ENCODE measurements around the gene PROS1. TPM values are rescaled to one million over a fixed set of nuclear protein-coding genes. Genes with fewer than 3 reads are reported as not detected.
"Not testable (repeated sequence)": the region's sequence is repeated elsewhere in the genome, so short reads cannot be mapped to it uniquely, and the experiment has no call there.

The PROS1 gene
- total RNA-seq, 2 experiments from 2014 or later: 0.20 TPM; not detected in 1

DNA sequence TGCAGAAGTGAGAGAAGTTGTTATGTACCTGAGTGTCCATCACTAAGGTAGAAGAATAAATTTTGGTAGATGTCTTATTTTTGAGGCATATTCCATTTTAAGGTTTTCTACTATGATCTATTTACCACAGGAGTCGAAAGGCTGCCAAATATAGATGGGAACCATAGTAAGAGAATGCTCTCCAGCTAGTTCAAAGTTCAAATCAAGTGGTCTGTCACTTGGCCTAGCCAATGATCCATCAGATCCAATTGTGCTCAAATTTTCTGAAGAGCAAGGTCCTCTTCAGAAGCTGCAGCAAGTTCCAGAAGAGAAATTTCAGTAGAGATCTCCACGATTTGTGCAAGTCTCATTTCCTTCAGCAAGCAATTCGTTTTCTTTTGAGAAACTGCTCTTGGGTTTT is 10.9 kb downstream of the PROS1 start:
- no peaks in the 10 kb centered on the region for H3K9me3 Mint-ChIP-seq
- ATAC-seq: no peak
- POLR2A ChIA-PET: interaction anchor here (0.6 kb wide), 1 partner anchor 653 kb away, joined by 3 read pairs; no protein-coding TSS in a partner anchor
- H3K27me3 Mint-ChIP-seq: peaks cover 7% of the 10 kb centered on the region
- intact Hi-C loops (cut with micrococcal nuclease): no loop called here
- H3K4me3 Mint-ChIP-seq: no peak overlapping the region
- DNase-seq: no peak
- no peaks in the 10 kb centered on the region for H3K36me3 Mint-ChIP-seq (ENCODE audit: low read depth)
- TF ChIP-seq, protein P1, sequence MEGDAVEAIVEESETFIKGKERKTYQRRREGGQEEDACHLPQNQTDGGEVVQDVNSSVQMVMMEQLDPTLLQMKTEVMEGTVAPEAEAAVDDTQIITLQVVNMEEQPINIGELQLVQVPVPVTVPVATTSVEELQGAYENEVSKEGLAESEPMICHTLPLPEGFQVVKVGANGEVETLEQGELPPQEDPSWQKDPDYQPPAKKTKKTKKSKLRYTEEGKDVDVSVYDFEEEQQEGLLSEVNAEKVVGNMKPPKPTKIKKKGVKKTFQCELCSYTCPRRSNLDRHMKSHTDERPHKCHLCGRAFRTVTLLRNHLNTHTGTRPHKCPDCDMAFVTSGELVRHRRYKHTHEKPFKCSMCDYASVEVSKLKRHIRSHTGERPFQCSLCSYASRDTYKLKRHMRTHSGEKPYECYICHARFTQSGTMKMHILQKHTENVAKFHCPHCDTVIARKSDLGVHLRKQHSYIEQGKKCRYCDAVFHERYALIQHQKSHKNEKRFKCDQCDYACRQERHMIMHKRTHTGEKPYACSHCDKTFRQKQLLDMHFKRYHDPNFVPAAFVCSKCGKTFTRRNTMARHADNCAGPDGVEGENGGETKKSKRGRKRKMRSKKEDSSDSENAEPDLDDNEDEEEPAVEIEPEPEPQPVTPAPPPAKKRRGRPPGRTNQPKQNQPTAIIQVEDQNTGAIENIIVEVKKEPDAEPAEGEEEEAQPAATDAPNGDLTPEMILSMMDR (IDR thresholded peaks at IDR 0.05): no peak
- CTCF ChIA-PET: interaction anchor here (0.8 kb wide), 1 partner anchor 9 kb away, joined by 3 read pairs; no protein-coding TSS in a partner anchor
- H3K27ac Mint-ChIP-seq: no peak overlapping the region
- H3K4me1 Mint-ChIP-seq (ENCODE audit: low read depth): no peaks in the 10 kb centered on the region

DNA sequence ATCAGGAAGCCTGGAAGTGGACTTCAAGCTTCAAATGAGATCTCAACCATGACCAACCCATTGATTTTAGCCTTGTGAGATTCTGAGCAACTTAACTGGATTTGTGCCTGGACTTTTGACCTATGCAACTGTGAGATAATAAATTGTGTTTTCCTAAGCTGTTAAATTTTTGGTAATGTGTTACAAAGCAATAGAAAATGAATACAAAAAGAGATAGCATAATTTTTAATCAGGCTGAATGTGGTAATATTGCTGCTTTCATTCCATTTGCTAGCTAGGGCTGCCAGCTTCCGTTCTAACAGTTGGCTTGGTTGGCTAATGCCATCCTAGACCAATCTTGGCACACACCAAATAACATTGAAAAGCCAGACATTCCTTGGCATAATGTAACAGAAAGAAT is 12.2 kb downstream of the PROS1 start:
- intact Hi-C loops (cut with micrococcal nuclease): no loop called here
- H3K9me3 Mint-ChIP-seq: no peaks in the 10 kb centered on the region
- DNase-seq (no peak), ATAC-seq (no peak)
- no peak overlapping the region for H3K27ac Mint-ChIP-seq
- CTCF ChIA-PET: interaction anchor here (0.7 to 1.4 kb wide), 2 partner anchors 11 to 12 kb away, joined by 3 to 6 read pairs; partner anchors contain the start of gene PROS1
- no peak overlapping the region for H3K4me3 Mint-ChIP-seq
- no peaks in the 10 kb centered on the region for H3K36me3 Mint-ChIP-seq (ENCODE audit: low read depth)
- H3K27me3 Mint-ChIP-seq: peaks cover 9% of the 10 kb centered on the region
- TF ChIP-seq, protein P1 (IDR thresholded peaks at IDR 0.05): no peak
- POLR2A ChIA-PET: no interaction called here
- H3K4me1 Mint-ChIP-seq (ENCODE audit: low read depth): no peaks in the 10 kb centered on the region

DNA sequence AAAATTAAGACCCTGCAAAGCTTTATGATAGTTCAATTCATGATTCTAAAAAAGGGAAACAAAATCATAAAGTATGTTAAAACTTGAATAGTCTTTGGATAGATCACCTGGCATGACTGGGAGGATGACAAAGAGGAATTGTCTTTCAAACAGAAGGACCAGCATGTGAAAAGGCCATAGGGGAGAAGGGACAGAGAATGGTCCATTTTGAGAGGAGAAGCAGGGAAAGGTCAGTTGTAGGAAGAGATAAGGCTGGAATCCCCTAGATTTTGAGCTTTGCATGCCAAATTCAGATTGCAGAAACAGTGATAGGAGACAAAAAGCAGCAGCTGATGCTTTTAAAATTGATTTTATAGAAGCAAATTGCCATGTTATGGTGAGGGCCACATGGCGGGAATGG is 12.7 kb downstream of the PROS1 start:
- DNase-seq (no peak), ATAC-seq (no peak)
- TF ChIP-seq, protein P1 (IDR thresholded peaks at IDR 0.05): no peak
- intact Hi-C loops (cut with micrococcal nuclease): no loop called here
- no peaks in the 10 kb centered on the region for H3K9me3 Mint-ChIP-seq
- H3K4me1 Mint-ChIP-seq (ENCODE audit: low read depth): no peaks in the 10 kb centered on the region
- ChIA-PET CTCF (interaction anchor here (1.4 kb wide), 1 partner anchor 12 kb away, joined by 6 read pairs; the partner anchor contains the start of gene PROS1), POLR2A (interaction anchor here (0.6 kb wide), 1 partner anchor 16 kb away, joined by 4 read pairs; no protein-coding TSS in a partner anchor)
- H3K36me3 Mint-ChIP-seq (ENCODE audit: low read depth): no peaks in the 10 kb centered on the region
- H3K4me3 Mint-ChIP-seq: no peak overlapping the region
- no peak overlapping the region for H3K27ac Mint-ChIP-seq
- H3K27me3 Mint-ChIP-seq: peaks cover 9% of the 10 kb centered on the region

- H3K4me1 Mint-ChIP-seq (ENCODE audit: low read depth); DNase-seq; H3K36me3 Mint-ChIP-seq (ENCODE audit: low read depth); intact Hi-C loops (cut with micrococcal nuclease); H3K27me3 Mint-ChIP-seq; H3K9me3 Mint-ChIP-seq; H3K4me3 Mint-ChIP-seq; H3K27ac Mint-ChIP-seq; POLR2A ChIA-PET; ATAC-seq: not testable (repeated sequence)
- CTCF ChIA-PET: interaction anchor here (0.9 kb wide), 1 partner anchor 12 kb away, joined by 3 read pairs; no protein-coding TSS in a partner anchor
These were observed 23.7 kb downstream of the PROS1 start for GRCh38 chr3:93949958-93950357.

- CTCF ChIA-PET, POLR2A ChIA-PET, H3K9me3 Mint-ChIP-seq: not testable (repeated sequence)
These were observed 36.2 kb downstream of the PROS1 start for GRCh38 chr3:93937485-93937884.

GRCh38 chr3:93936549-93936948 is 37.1 kb downstream of the PROS1 start:
- Mint-ChIP-seq H3K27ac (no peak overlapping the region), H3K9me3 (no peaks in the 10 kb centered on the region), H3K4me3 (no peak overlapping the region), H3K27me3 (no peaks in the 10 kb centered on the region), H3K4me1 (ENCODE audit: low read depth) (no peaks in the 10 kb centered on the region), H3K36me3 (ENCODE audit: low read depth) (no peaks in the 10 kb centered on the region)
- POLR2A ChIA-PET: no interaction called here
- DNase-seq (no peak), ATAC-seq (no peak)
- CTCF ChIA-PET: no interaction called here
- intact Hi-C loops (cut with micrococcal nuclease): no loop called here
- TF ChIP-seq, protein P1 (IDR thresholded peaks at IDR 0.05): no peak

More at GRCh38 chr3:93937485-93937884, 36.2 kb downstream of the PROS1 start:
- H3K27me3 Mint-ChIP-seq; H3K27ac Mint-ChIP-seq; DNase-seq; H3K4me3 Mint-ChIP-seq; H3K36me3 Mint-ChIP-seq (ENCODE audit: low read depth); H3K4me1 Mint-ChIP-seq (ENCODE audit: low read depth); ATAC-seq; intact Hi-C loops (cut with micrococcal nuclease): not testable (repeated sequence)
